ENCODE measurements around the gene CDH23. TPM values are rescaled to one million over a fixed set of nuclear protein-coding genes. Genes with fewer than 3 reads are reported as not detected.

Gene CDH23
- total RNA-seq, 1 experiment from 2014 or later, result 0.34 TPM

DNA sequence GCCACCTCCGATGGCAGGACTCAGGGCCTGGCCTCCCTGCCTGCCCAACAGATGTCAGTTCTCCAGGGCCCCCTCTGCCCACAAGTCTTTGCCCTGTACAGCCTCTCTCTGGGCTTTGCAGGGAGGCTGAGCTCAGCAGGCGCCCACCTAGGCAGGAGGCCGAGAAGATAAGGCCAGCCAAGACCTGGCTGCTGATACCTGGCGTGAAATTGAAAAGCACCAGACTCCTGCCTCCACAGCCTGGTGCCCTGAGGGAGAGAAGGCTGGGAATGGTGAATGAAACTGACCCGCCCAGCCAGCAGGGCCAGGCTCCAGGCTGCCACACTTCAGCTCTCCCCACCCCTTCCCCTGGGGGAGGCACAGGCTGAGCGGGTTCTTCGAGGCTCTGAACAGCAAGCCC lies 145.8 kb downstream of the CDH23 start:
- POLR2A ChIA-PET, result no interaction called here
- no peaks in the 10 kb centered on the region for H3K36me3 Mint-ChIP-seq (ENCODE audit: insufficient read depth, unreplicated experiment)
- H3K9me3 ChIP-seq, result no peaks in the 10 kb centered on the region
- no peak for DNase-seq
- no peaks in the 10 kb centered on the region for H3K4me1 Mint-ChIP-seq (ENCODE audit: low read depth, unreplicated experiment)
- intact Hi-C loops (cut with micrococcal nuclease; ENCODE audit: unreplicated experiment), result no loop called here
- no peaks in the 10 kb centered on the region for H3K36me3 ChIP-seq (ENCODE audit: control insufficient read depth, insufficient read depth, low read length)
- no peaks in the 10 kb centered on the region for H3K27me3 ChIP-seq (replicated peaks; ENCODE audit: control insufficient read depth, insufficient read depth, low read length)
- peaks cover 12% of the 10 kb centered on the region for H3K27me3 Mint-ChIP-seq (ENCODE audit: insufficient read depth, unreplicated experiment)
- CTCF ChIA-PET, result no interaction called here
- H3K27ac Mint-ChIP-seq (ENCODE audit: unreplicated experiment), result no peak overlapping the region
- TF ChIP-seq, protein P1, sequence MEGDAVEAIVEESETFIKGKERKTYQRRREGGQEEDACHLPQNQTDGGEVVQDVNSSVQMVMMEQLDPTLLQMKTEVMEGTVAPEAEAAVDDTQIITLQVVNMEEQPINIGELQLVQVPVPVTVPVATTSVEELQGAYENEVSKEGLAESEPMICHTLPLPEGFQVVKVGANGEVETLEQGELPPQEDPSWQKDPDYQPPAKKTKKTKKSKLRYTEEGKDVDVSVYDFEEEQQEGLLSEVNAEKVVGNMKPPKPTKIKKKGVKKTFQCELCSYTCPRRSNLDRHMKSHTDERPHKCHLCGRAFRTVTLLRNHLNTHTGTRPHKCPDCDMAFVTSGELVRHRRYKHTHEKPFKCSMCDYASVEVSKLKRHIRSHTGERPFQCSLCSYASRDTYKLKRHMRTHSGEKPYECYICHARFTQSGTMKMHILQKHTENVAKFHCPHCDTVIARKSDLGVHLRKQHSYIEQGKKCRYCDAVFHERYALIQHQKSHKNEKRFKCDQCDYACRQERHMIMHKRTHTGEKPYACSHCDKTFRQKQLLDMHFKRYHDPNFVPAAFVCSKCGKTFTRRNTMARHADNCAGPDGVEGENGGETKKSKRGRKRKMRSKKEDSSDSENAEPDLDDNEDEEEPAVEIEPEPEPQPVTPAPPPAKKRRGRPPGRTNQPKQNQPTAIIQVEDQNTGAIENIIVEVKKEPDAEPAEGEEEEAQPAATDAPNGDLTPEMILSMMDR (IDR thresholded peaks at IDR 0.05; ENCODE audit: insufficient read depth in 1 of 2, low read depth in 1 of 2, low read length in 1 of 2, severe bottlenecking in 1 of 2, unreplicated experiment in 1 of 2), result no peak
- H3K9me3 Mint-ChIP-seq (ENCODE audit: unreplicated experiment), result no peaks in the 10 kb centered on the region
- H3K4me1 ChIP-seq, result no peaks in the 10 kb centered on the region
- H3K4me3 Mint-ChIP-seq (ENCODE audit: unreplicated experiment), result no peak overlapping the region
- no peak overlapping the region for H3K4me3 ChIP-seq (ENCODE audit: low read depth, low read length)
- BruUV-seq (replicated peaks), result no TSS peak

DNA sequence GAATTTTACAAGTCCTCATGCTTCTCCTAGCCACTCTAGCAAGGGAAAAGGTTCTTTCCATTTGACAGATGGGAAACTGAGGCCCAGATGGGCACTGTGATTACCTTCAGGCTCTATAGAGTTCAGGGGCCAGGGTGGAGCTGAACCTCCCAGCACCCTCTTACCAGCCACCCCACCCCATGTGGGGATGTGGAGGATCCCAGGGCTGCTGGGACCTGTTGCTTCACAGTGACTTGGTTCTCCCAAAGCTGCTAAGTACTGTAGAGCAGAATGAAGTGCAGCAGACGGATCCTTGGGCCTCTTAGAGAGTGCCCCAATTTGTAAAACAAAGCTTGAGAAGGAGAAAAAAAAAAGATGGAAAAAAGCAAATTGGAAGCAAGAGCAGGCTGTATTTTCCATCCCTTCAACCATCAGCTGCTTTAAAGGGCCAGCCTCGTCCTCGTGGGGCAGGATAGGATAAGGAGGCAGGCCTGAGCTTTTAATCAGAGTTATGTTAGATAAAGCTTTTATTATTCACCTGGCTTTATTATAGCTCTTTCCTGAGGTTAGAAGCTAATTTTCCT lies 147.0 kb downstream of the CDH23 start:
- Histone ChIP-seq H3K4me1 (no peaks in the 10 kb centered on the region), H3K4me3 (ENCODE audit: low read depth, low read length) (no peak overlapping the region), H3K36me3 (ENCODE audit: control insufficient read depth, insufficient read depth, low read length) (no peaks in the 10 kb centered on the region), H3K9me3 (no peaks in the 10 kb centered on the region), H3K27me3 (replicated peaks; ENCODE audit: control insufficient read depth, insufficient read depth, low read length) (no peaks in the 10 kb centered on the region)
- Mint-ChIP-seq H3K4me1 (ENCODE audit: low read depth, unreplicated experiment) (no peaks in the 10 kb centered on the region), H3K4me3 (ENCODE audit: unreplicated experiment) (no peak overlapping the region), H3K27me3 (ENCODE audit: insufficient read depth, unreplicated experiment) (peaks cover 9% of the 10 kb centered on the region), H3K27ac (ENCODE audit: unreplicated experiment) (no peak overlapping the region), H3K9me3 (ENCODE audit: unreplicated experiment) (no peaks in the 10 kb centered on the region), H3K36me3 (ENCODE audit: insufficient read depth, unreplicated experiment) (no peaks in the 10 kb centered on the region)
- intact Hi-C loops (cut with micrococcal nuclease; ENCODE audit: unreplicated experiment), result no loop called here
- no TSS peak for BruUV-seq (replicated peaks)
- TF ChIP-seq, protein P1 (IDR thresholded peaks at IDR 0.05; ENCODE audit: insufficient read depth in 1 of 2, low read depth in 1 of 2, low read length in 1 of 2, severe bottlenecking in 1 of 2, unreplicated experiment in 1 of 2), result no peak
- no peak for DNase-seq
- ChIA-PET CTCF (interaction anchor here (0.7 to 0.8 kb wide), 2 partner anchors 21 to 153 kb away, joined by 3 to 4 read pairs; no protein-coding TSS in a partner anchor), POLR2A (no interaction called here)

DNA sequence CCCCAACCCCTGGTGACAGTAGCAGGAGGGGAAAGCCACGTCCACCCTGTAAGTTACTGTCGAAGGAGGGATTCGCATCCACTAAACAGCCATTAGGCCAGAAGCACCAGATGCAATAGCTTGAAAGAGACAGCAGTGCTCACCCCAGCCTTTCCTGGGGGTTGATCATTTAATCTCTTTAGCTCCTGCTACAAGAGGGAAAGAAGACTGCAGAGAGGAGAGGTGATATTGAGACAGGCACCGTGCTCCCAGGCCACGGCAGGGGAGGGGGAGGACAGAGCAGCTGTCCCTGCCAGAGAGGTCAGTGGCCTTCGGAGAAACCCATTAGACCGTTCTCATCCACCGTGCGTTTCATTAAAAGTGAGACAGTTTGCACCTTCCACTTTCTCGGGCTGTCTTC lies 148.3 kb downstream of the CDH23 start:
- H3K27ac Mint-ChIP-seq (ENCODE audit: unreplicated experiment), result no peak overlapping the region
- H3K4me3 Mint-ChIP-seq (ENCODE audit: unreplicated experiment), result no peak overlapping the region
- POLR2A ChIA-PET, result no interaction called here
- intact Hi-C loops (cut with micrococcal nuclease; ENCODE audit: unreplicated experiment), result no loop called here
- H3K27me3 Mint-ChIP-seq (ENCODE audit: insufficient read depth, unreplicated experiment), result peaks cover 5% of the 10 kb centered on the region
- Histone ChIP-seq H3K27me3 (replicated peaks; ENCODE audit: control insufficient read depth, insufficient read depth, low read length) (no peaks in the 10 kb centered on the region), H3K9me3 (no peaks in the 10 kb centered on the region), H3K36me3 (ENCODE audit: control insufficient read depth, insufficient read depth, low read length) (no peaks in the 10 kb centered on the region), H3K4me3 (ENCODE audit: low read depth, low read length) (no peak overlapping the region), H3K4me1 (no peaks in the 10 kb centered on the region)
- TF ChIP-seq, protein P1 (IDR thresholded peaks at IDR 0.05; ENCODE audit: insufficient read depth in 1 of 2, low read depth in 1 of 2, low read length in 1 of 2, severe bottlenecking in 1 of 2, unreplicated experiment in 1 of 2), result no peak
- no peaks in the 10 kb centered on the region for H3K9me3 Mint-ChIP-seq (ENCODE audit: unreplicated experiment)
- BruUV-seq (replicated peaks), result no TSS peak
- no peaks in the 10 kb centered on the region for H3K4me1 Mint-ChIP-seq (ENCODE audit: low read depth, unreplicated experiment)
- no peak for DNase-seq
- H3K36me3 Mint-ChIP-seq (ENCODE audit: insufficient read depth, unreplicated experiment), result no peaks in the 10 kb centered on the region
- CTCF ChIA-PET, result no interaction called here

Data from Caco-2 (cell line).